ENCODE measurements around the gene CHIA. TPM values are rescaled to one million over a fixed set of nuclear protein-coding genes. Genes with fewer than 3 reads are reported as not detected.

Gene CHIA
- total and polyA plus RNA-seq, 2 of the 13 experiments (the other 11 are each of a cell fraction or from before 2014, with no cell fraction given), result not detected

- TF ChIP-seq AHDC1 (CRISPR knock-in tag; IDR thresholded peaks at IDR 0.05; ENCODE audit: borderline replicate concordance), result peak; percentile 35; the same call in 1 of the 2 replicates
- no peak for TF ChIP-seq MATR3 (CRISPR knock-in tag; IDR thresholded peaks at IDR 0.05)
- TF ChIP-seq POGZ (CRISPR knock-in tag; IDR thresholded peaks at IDR 0.05), result 0 out of 2 replicates have a peak, but pooled peaks have one; percentile 33
- TF ChIP-seq SATB2 (CRISPR knock-in tag; IDR thresholded peaks at IDR 0.05), result no peak
- no peak for TF ChIP-seq ZKSCAN5 (CRISPR knock-in tag; IDR thresholded peaks at IDR 0.05)
- TF ChIP-seq FOXP1 (IDR thresholded peaks at IDR 0.05), result no peak
- peak; percentile 32; the same call in 1 of the 2 replicates for TF ChIP-seq FOXP1 (CRISPR knock-in tag; IDR thresholded peaks at IDR 0.05)
- peak; percentile 46; the same call in 1 of the 2 replicates for TF ChIP-seq RARA (CRISPR knock-in tag; IDR thresholded peaks at IDR 0.05)
- peak; percentile 53; the same call in 1 of the 2 replicates for TF ChIP-seq PITX1 (CRISPR knock-in tag; IDR thresholded peaks at IDR 0.05)
- peak; percentile 55 for TF ChIP-seq ARID5B (CRISPR knock-in tag; IDR thresholded peaks at IDR 0.05)
- peak; percentile 63 for TF ChIP-seq ELF3 (CRISPR knock-in tag; IDR thresholded peaks at IDR 0.05)
- peak; percentile 46; the same call in 1 of the 2 replicates for TF ChIP-seq HMG20A (CRISPR knock-in tag; IDR thresholded peaks at IDR 0.05; ENCODE audit: borderline replicate concordance)
- TF ChIP-seq TEAD3 (CRISPR knock-in tag; optimal IDR thresholded peaks at IDR 0.05; ENCODE audit: borderline replicate concordance), result peak; percentile 40
- TF ChIP-seq SOX5 (CRISPR knock-in tag; IDR thresholded peaks at IDR 0.05; ENCODE audit: borderline replicate concordance), result peak; percentile 75
- TF ChIP-seq NCOA2 (CRISPR knock-in tag; IDR thresholded peaks at IDR 0.05), result 0 out of 2 replicates have a peak, but pooled peaks have one; percentile 20
- no peak for TF ChIP-seq KLF11 (CRISPR knock-in tag; IDR thresholded peaks at IDR 0.05)
- no peak for TF ChIP-seq TARDBP (CRISPR knock-in tag; IDR thresholded peaks at IDR 0.05)
Observed at GRCh38 chr1:111242805-111243523, 47.7 kb upstream of the CHIA start (continued).

Data from HepG2 (cell line).